ENCODE data around the gene STXBP1. TPM values are rescaled to one million over a fixed set of nuclear protein-coding genes. Genes with fewer than 3 reads are reported as not detected.

The STXBP1 gene
- total and polyA plus RNA-seq, 2 of the 13 experiments (the other 11 are each of a cell fraction or from before 2014, with no cell fraction given): 2.9 TPM

DNA sequence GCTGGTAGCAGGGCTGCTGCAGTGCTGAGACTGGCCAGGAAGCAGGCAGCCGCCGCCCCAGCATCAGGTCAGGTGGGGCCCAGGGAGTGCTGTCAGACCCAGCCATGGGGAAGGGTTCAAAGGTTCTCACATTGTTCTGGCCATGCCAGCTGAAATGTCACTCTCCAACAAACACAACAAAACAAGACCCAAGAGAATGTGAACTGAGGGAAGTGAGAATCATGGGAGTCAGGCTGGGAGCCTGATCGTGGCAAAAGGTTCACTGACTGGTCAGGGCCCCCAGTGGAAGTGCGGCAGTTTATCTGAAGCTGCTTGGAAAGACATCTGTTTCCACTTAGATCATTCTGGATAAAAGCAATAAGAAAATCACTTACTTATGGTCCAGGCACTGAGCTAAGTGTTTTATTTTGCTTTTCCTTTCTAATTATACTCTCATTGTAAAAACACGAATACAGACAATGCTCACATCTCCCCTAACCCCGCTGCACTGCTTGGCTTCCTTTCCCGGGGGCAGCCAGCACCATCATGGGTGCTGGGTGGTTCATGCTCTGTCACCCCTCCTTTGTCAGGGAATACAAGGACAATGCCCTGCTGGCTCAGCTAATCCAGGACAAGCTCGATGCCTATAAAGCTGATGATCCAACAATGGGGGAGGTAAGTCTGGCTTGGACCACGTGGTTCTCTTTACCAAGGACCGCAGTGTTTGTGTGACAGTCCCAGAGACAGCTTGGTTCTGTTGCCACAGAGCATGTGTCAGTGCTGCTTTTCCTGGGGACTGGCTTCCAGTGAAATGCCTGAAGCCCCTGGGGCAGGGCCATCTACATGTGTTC is 52.8 kb downstream of the STXBP1 start (continued):
- TF ChIP-seq E2F5 (CRISPR knock-in tag; conservative IDR thresholded peaks at IDR 0.05) (no peak), XRCC5 (optimal IDR thresholded peaks at IDR 0.05; ENCODE audit: low read length) (peak; percentile 5), RXRB (CRISPR knock-in tag; IDR thresholded peaks at IDR 0.05; ENCODE audit: borderline replicate concordance) (peak; percentile 74; the same call in 1 of the 2 replicates), ZNF775 (CRISPR knock-in tag; IDR thresholded peaks at IDR 0.05; ENCODE audit: borderline replicate concordance) (0 out of 2 replicates have a peak, but pooled peaks have one; percentile 18), TBX2 (CRISPR knock-in tag; IDR thresholded peaks at IDR 0.05; ENCODE audit: borderline replicate concordance) (peak; percentile 23; the same call in 1 of the 2 replicates), PCBP1 (IDR thresholded peaks at IDR 0.05; ENCODE audit: borderline replicate concordance, low read depth, low read length) (no peak), HNF1B (CRISPR knock-in tag; IDR thresholded peaks at IDR 0.05) (peak; percentile 74; the same call in 1 of the 2 replicates), TAF15 (IDR thresholded peaks at IDR 0.05; ENCODE audit: low read depth, low read length, poor library complexity, severe bottlenecking) (no peak), ATF5 (CRISPR knock-in tag; IDR thresholded peaks at IDR 0.05; ENCODE audit: low read depth) (no peak), RARG (CRISPR knock-in tag; IDR thresholded peaks at IDR 0.05; ENCODE audit: low read depth) (no peak), PITX1 (CRISPR knock-in tag; IDR thresholded peaks at IDR 0.05) (no peak), ZBTB3 (CRISPR knock-in tag; IDR thresholded peaks at IDR 0.05; ENCODE audit: borderline replicate concordance, low read depth) (no peak), ZNF101 (CRISPR knock-in tag; IDR thresholded peaks at IDR 0.05; ENCODE audit: borderline replicate concordance, low read depth) (no peak)
- TF ChIP-seq, protein P1, sequence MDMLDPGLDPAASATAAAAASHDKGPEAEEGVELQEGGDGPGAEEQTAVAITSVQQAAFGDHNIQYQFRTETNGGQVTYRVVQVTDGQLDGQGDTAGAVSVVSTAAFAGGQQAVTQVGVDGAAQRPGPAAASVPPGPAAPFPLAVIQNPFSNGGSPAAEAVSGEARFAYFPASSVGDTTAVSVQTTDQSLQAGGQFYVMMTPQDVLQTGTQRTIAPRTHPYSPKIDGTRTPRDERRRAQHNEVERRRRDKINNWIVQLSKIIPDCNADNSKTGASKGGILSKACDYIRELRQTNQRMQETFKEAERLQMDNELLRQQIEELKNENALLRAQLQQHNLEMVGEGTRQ (IDR thresholded peaks at IDR 0.05; ENCODE audit: low read depth, low read length): peak; percentile 38; the same call in 1 of the 2 replicates
- TF ChIP-seq, protein P1 (CRISPR knock-in tag; IDR thresholded peaks at IDR 0.05; ENCODE audit: borderline replicate concordance): no peak
- TF ChIP-seq, protein P2, sequence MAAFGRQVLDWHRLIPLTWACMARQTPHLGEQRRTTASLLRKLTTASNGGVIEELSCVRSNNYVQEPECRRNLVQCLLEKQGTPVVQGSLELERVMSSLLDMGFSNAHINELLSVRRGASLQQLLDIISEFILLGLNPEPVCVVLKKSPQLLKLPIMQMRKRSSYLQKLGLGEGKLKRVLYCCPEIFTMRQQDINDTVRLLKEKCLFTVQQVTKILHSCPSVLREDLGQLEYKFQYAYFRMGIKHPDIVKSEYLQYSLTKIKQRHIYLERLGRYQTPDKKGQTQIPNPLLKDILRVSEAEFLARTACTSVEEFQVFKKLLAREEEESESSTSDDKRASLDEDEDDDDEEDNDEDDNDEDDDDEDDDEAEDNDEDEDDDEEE (CRISPR knock-in tag; IDR thresholded peaks at IDR 0.05): 0 out of 2 replicates have a peak, but pooled peaks have one; percentile 41
- TF ChIP-seq, protein P3, sequence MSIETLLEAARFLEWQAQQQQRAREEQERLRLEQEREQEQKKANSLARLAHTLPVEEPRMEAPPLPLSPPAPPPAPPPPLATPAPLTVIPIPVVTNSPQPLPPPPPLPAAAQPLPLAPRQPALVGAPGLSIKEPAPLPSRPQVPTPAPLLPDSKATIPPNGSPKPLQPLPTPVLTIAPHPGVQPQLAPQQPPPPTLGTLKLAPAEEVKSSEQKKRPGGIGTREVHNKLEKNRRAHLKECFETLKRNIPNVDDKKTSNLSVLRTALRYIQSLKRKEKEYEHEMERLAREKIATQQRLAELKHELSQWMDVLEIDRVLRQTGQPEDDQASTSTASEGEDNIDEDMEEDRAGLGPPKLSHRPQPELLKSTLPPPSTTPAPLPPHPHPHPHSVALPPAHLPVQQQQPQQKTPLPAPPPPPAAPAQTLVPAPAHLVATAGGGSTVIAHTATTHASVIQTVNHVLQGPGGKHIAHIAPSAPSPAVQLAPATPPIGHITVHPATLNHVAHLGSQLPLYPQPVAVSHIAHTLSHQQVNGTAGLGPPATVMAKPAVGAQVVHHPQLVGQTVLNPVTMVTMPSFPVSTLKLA (IDR thresholded peaks at IDR 0.05): peak; percentile 61
- TF ChIP-seq, protein P4, sequence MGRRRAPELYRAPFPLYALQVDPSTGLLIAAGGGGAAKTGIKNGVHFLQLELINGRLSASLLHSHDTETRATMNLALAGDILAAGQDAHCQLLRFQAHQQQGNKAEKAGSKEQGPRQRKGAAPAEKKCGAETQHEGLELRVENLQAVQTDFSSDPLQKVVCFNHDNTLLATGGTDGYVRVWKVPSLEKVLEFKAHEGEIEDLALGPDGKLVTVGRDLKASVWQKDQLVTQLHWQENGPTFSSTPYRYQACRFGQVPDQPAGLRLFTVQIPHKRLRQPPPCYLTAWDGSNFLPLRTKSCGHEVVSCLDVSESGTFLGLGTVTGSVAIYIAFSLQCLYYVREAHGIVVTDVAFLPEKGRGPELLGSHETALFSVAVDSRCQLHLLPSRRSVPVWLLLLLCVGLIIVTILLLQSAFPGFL (CRISPR knock-in tag; IDR thresholded peaks at IDR 0.05): no peak

All from HepG2 (cell line).